Left kidney (tissue), 2 donors: ENCODE measurements around the gene ZC3H12A. TPM values are rescaled to one million over a fixed set of nuclear protein-coding genes. Genes with fewer than 3 reads are reported as not detected.

Experiments
- DNase-seq: peaks from one replicate; pipeline ENCODE4 v3.0.0-alpha.2; 2013
- polyA plus RNA-seq: library from polyadenylated mRNA; unstranded; fragments of 120-200 nt; gene quantifications from one replicate; pipeline ENCODE4 v1.2.1, GENCODE V29; 2013; ENCODE audit not compliant: insufficient read length

Gene ZC3H12A
- polyA plus RNA-seq, 1 donor, result 1.7 TPM

GRCh38 chr1:37478890-37479254 is 4.5 kb downstream of the ZC3H12A start:
- no peak for DNase-seq

GRCh38 chr1:37479255-37480124 is 5.1 kb downstream of the ZC3H12A start:
- DNase-seq, result peak; percentile 48

- no peak for DNase-seq
Observed at GRCh38 chr1:37480125-37480466, 5.7 kb downstream of the ZC3H12A start.

- DNase-seq, result no peak
Observed at GRCh38 chr1:37480581-37481288, 6.4 kb downstream of the ZC3H12A start.

GRCh38 chr1:37481289-37482003 is 7.1 kb downstream of the ZC3H12A start:
- no peak for DNase-seq

- DNase-seq, result no peak
Observed at GRCh38 chr1:37482004-37482785, 7.8 kb downstream of the ZC3H12A start.

GRCh38 chr1:37482796-37483744 is 8.7 kb downstream of the ZC3H12A start:
- no peak for DNase-seq

- DNase-seq, result no peak
Observed at GRCh38 chr1:37483785-37484184, 9.4 kb downstream of the ZC3H12A start.

GRCh38 chr1:37484325-37485051 is 10.1 kb downstream of the ZC3H12A start:
- DNase-seq, result no peak

- DNase-seq, result no peak
Observed at GRCh38 chr1:37485902-37486679, 11.7 kb downstream of the ZC3H12A start.

GRCh38 chr1:37486680-37487618 is 12.6 kb downstream of the ZC3H12A start:
- peak; percentile 55 for DNase-seq

GRCh38 chr1:37487619-37487984 is 13.2 kb downstream of the ZC3H12A start:
- DNase-seq, result no peak

- no peak for DNase-seq
Observed at GRCh38 chr1:37493336-37494098, 19.1 kb downstream of the ZC3H12A start.

GRCh38 chr1:37495875-37496274 is 21.5 kb downstream of the ZC3H12A start:
- DNase-seq, result no peak

GRCh38 chr1:37497832-37498231 is 23.5 kb downstream of the ZC3H12A start:
- no peak for DNase-seq

- DNase-seq, result no peak
Observed at GRCh38 chr1:37498872-37499617, 24.7 kb downstream of the ZC3H12A start.

GRCh38 chr1:37501661-37502060 is 27.3 kb downstream of the ZC3H12A start:
- DNase-seq, result peak; percentile 38
